ENCODE results near the gene MIER2.

DNA sequence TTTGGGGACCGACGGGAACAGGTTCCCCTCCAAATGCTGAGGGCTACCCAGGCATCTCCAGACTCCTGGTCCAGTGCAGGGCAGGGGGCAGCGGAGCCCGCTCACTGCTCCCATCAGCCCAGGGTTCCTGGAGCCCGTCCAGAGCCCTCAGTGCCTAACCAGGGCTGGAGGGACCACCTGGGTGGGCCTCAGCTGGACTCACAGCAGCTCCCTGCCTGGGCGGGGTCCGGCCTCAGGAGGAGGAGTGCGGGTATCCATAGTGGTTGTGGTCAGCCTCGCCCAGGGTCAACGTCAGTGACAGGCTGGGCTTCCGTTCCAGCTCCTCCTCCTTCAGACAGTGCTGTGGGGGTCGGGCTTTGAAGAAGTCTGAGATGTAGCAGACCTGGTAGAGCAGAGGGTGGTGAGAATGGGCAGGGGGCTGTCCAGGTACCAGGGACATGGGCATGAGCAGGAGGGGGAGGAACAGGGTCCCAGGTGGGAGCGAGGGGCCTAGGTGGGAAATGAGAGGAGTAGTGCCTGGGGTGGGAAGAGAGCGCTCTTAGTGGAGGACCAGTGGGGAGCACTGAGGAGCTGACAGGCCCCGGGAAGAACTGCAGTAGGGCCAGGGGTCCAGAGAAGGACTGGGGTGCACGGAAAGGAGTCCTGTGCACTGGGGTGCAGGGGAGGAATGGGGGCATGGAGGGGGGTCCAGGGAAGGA is 63.3 kb downstream of the MIER2 start:
- TF ChIP-seq, protein P1, sequence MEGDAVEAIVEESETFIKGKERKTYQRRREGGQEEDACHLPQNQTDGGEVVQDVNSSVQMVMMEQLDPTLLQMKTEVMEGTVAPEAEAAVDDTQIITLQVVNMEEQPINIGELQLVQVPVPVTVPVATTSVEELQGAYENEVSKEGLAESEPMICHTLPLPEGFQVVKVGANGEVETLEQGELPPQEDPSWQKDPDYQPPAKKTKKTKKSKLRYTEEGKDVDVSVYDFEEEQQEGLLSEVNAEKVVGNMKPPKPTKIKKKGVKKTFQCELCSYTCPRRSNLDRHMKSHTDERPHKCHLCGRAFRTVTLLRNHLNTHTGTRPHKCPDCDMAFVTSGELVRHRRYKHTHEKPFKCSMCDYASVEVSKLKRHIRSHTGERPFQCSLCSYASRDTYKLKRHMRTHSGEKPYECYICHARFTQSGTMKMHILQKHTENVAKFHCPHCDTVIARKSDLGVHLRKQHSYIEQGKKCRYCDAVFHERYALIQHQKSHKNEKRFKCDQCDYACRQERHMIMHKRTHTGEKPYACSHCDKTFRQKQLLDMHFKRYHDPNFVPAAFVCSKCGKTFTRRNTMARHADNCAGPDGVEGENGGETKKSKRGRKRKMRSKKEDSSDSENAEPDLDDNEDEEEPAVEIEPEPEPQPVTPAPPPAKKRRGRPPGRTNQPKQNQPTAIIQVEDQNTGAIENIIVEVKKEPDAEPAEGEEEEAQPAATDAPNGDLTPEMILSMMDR (IDR thresholded peaks at IDR 0.05; ENCODE audit: low read depth, low read length, poor library complexity, severe bottlenecking) = no peak
- TF ChIP-seq EZH2phosphoT487 (IDR thresholded peaks at IDR 0.05; ENCODE audit: borderline replicate concordance, low read length) = no peak
